NAMALWA (cell line): Measurements from ENCODE around the gene PITX1.

Source experiments
- DNase-seq: peaks from one replicate; pipeline ENCODE4 v3.0.0-alpha.2; 2015; ENCODE audit warnings: low spot score

Gene PITX1

DNA sequence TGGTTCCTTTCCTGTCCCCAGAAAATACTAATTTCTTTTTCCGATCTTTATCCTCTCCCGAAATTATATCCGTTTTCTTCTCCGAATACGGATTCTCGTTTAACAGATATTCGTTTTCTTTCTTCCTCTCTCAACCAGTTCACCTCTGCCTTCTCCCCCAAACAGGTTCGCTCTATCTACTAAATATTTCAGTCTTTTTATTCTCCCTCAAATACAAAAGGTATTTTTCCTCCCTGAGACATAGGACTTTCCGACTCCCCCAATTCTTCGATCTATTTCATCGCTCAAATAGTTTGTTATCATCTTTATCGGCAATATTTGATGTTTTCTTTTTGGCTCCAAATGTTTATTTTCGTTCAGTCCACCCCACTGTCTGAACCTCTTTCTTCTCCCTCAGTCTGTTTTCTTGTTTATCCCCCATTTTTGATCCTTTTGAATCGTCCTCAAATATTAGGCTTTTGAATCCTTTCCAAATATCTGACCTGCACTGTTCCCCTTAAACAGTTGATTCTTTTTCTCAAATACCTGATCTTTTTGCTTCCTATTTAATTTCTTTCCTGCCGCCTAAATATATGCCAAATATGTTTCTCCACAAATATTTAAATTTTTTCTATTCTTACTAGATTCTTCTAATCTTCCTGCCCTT, 4.4 kb downstream of the PITX1 start:
- DNase-seq, result no peak

- no peak for DNase-seq
Observed at GRCh38 chr5:135028791-135029476, 5.1 kb downstream of the PITX1 start.

- no peak for DNase-seq
Observed at GRCh38 chr5:135027697-135028615, 6.1 kb downstream of the PITX1 start.

DNA sequence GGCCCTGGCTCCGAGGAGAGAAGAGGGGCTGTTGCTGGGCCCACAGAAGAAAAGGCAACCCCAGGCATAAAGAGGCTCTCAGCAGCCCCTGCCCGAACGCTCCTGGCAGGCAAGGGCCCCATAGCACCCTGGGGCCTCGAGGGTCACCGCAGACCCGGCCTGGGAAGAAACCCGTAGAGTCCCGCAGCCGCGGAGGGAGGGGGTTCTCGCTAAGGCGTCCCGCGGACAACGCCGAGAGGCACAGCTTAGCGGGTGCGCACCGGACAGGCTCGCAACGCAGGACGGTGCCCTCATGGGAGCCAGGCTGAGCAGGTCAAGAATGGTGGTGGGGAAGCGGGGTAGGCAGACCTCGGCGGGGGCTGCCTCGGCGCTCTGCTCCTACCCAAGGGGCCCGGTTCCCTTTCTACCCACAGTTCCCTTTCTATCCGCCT, 6.7 kb downstream of the PITX1 start:
- DNase-seq, result no peak

GRCh38 chr5:135026645-135027265, 7.3 kb downstream of the PITX1 start:
- no peak for DNase-seq

DNA sequence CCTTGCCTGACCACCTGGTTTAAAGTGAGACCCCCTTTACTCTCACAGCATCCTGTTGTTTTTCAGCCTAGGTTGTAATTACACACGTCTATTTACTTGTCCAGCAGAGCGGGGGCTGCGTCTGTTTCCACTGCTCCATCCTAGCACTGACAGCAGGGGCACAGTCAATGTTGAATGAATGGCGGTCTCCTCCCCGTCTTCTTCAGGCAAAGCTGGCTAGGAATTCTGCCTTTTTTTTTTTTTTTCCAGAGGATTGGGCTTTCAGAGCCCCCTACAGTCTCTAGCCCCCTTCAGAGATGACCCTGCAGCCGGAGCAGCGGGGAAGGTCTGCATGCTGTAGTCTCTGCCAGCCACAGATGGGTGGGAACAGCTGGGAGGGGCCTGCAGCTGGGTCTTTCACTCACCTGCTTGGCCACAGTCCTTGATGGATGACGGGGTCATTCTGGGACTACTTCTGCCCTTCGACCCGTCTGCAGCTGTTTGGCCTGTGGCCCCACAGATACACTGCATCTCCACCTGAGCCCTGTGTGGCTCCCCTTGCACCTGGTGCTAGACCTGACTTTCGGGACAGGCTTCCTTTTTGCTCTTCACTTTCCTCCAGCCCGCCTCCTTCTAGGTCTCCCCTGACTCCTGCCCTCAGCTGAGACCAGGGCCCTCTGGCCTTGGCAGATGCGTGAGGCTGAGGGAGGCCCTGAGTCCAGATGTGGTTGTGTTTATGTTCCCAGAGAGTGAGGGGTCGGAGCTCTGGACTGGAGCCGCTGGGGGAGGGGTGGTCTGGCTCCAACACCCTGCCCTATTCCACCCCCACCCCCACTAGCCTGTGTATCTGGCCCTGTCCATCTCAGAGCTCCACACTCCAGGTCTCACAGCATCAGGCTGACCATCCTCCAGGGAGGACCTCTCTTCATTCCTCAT, 8.0 kb downstream of the PITX1 start:
- DNase-seq, result no peak

GRCh38 chr5:135024956-135025729, 8.9 kb downstream of the PITX1 start:
- DNase-seq, result no peak

DNA sequence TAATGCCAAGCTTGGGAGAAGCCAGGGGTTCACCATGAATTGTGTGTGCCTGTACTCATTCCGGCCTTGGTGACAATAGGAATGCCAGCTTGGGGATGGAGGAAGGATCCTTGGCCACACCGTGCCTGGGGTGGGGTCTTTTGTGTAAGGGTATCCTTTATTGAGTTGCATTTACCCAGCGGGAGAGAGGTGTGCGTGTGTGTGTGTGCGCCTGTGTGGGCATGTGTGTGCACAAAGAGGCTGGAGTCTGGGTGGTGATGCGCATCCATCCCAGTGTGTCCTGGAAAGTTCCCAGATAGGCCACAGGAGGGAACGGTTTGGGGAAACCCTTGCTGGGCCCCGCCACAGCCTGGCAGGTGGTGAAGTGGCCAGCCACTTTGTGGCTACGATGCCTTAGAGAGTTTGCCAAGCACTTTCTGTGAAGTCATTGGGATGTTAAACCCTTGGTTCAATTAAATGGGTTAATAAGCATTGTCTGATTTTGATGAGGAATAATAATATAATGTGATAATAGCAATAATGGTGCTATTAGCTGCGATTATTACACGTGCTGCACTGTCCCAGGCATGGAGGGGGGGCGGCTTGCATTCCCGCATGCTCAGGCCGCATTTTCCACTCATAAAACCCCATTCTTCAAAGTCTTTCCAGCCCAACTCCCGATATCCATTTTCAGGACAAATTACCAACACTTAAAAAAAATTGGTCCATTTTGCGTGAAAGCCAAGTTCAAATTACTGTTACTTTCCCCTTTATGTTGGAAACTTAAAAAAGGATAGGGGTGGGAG, 13.7 kb downstream of the PITX1 start:
- DNase-seq, result no peak

- no peak for DNase-seq
Observed at GRCh38 chr5:135019314-135019713, 14.7 kb downstream of the PITX1 start.

GRCh38 chr5:135018457-135018856, 15.6 kb downstream of the PITX1 start:
- no peak for DNase-seq

GRCh38 chr5:135016861-135017290, 17.2 kb downstream of the PITX1 start:
- DNase-seq, result no peak

GRCh38 chr5:135015942-135016341, 18.1 kb downstream of the PITX1 start:
- no peak for DNase-seq

- DNase-seq, result no peak
Observed at GRCh38 chr5:135013947-135014570, 20.0 kb downstream of the PITX1 start.

GRCh38 chr5:135013445-135013844, 20.6 kb downstream of the PITX1 start:
- DNase-seq, result no peak

- no peak for DNase-seq
Observed at GRCh38 chr5:135012951-135013391, 21.1 kb downstream of the PITX1 start.

GRCh38 chr5:135012033-135012588, 21.9 kb downstream of the PITX1 start:
- no peak for DNase-seq

- DNase-seq, result no peak
Observed at GRCh38 chr5:135011355-135012032, 22.5 kb downstream of the PITX1 start.
